Measurements from ENCODE around the gene NOS2.
A peak's percentile ranks its signal among the peaks of the same experiment; 100 is the strongest.
"Not testable (repeated sequence)": the region's sequence is repeated elsewhere in the genome, so short reads cannot be mapped to it uniquely, and the experiment has no call there.

Gene NOS2

GRCh38 chr17:27752831-27753619, 47.3 kb downstream of the NOS2 start:
- H3K36me3 ChIP-seq (ENCODE audit: insufficient read depth, low read length); H4K20me1 ChIP-seq (ENCODE audit: insufficient read depth, low read length); H3K4me2 ChIP-seq (ENCODE audit: low read length); H3K4me3 ChIP-seq (ENCODE audit: low read depth, low read length, poor library complexity, severe bottlenecking); H3K79me2 ChIP-seq (ENCODE audit: insufficient read depth, low read length); H3K27ac ChIP-seq (ENCODE audit: low read depth, low read length, poor library complexity, severe bottlenecking); H2AFZ ChIP-seq (ENCODE audit: low read length); H3K4me1 ChIP-seq (ENCODE audit: insufficient read depth, low read length, severe bottlenecking); H3F3A ChIP-seq (ENCODE audit: insufficient read depth, low read length); H3K9ac ChIP-seq (ENCODE audit: low read length); H3K9me3 ChIP-seq (ENCODE audit: low read length); H3K9me2 ChIP-seq (ENCODE audit: low read depth, low read length); H3K27me3 ChIP-seq (ENCODE audit: insufficient read depth, low read length): not testable (repeated sequence)
- peak; percentile 16; the same call in 1 of the 2 replicates for TF ChIP-seq CTCF (IDR thresholded peaks at IDR 0.05; ENCODE audit: low read length)

- no peaks in the 10 kb centered on the region for H3K9me2 ChIP-seq (ENCODE audit: low read depth, low read length)
- no peak overlapping the region for H3K4me2 ChIP-seq (ENCODE audit: low read length)
- no peak overlapping the region for H3K27ac ChIP-seq (ENCODE audit: low read depth, low read length, poor library complexity, severe bottlenecking)
- TF ChIP-seq CTCF (IDR thresholded peaks at IDR 0.05; ENCODE audit: low read length), result no peak
- no peaks in the 10 kb centered on the region for H3K36me3 ChIP-seq (ENCODE audit: insufficient read depth, low read length)
- H3K9ac ChIP-seq (ENCODE audit: low read length), result no peak overlapping the region
- H3K4me3 ChIP-seq (ENCODE audit: low read depth, low read length, poor library complexity, severe bottlenecking), result no peak overlapping the region
- H2AFZ ChIP-seq (ENCODE audit: low read length), result no peak overlapping the region
- H4K20me1 ChIP-seq (ENCODE audit: insufficient read depth, low read length), result no peaks in the 10 kb centered on the region
- no peaks in the 10 kb centered on the region for H3K79me2 ChIP-seq (ENCODE audit: insufficient read depth, low read length)
- H3K9me3 ChIP-seq (ENCODE audit: low read length), result no peaks in the 10 kb centered on the region
- H3K4me1 ChIP-seq (ENCODE audit: insufficient read depth, low read length, severe bottlenecking), result no peaks in the 10 kb centered on the region
- no peaks in the 10 kb centered on the region for H3K27me3 ChIP-seq (ENCODE audit: insufficient read depth, low read length)
- H3F3A ChIP-seq (ENCODE audit: insufficient read depth, low read length), result no peaks in the 10 kb centered on the region
Measured at GRCh38 chr17:27751622-27752490, 48.5 kb downstream of the NOS2 start.

GRCh38 chr17:27751166-27751565, 49.2 kb downstream of the NOS2 start:
- H3K27me3 ChIP-seq (ENCODE audit: insufficient read depth, low read length), result no peaks in the 10 kb centered on the region
- H3K36me3 ChIP-seq (ENCODE audit: insufficient read depth, low read length), result no peaks in the 10 kb centered on the region
- no peaks in the 10 kb centered on the region for H4K20me1 ChIP-seq (ENCODE audit: insufficient read depth, low read length)
- no peak for TF ChIP-seq CTCF (IDR thresholded peaks at IDR 0.05; ENCODE audit: low read length)
- no peak for TF ChIP-seq EZH2 (IDR thresholded peaks at IDR 0.05; ENCODE audit: borderline replicate concordance, low read length)
- no peak overlapping the region for H3K9ac ChIP-seq (ENCODE audit: low read length)
- H3K79me2 ChIP-seq (ENCODE audit: insufficient read depth, low read length), result no peaks in the 10 kb centered on the region
- no peaks in the 10 kb centered on the region for H3K4me1 ChIP-seq (ENCODE audit: insufficient read depth, low read length, severe bottlenecking)
- no peak overlapping the region for H2AFZ ChIP-seq (ENCODE audit: low read length)
- H3F3A ChIP-seq (ENCODE audit: insufficient read depth, low read length), result no peaks in the 10 kb centered on the region
- no peak overlapping the region for H3K4me3 ChIP-seq (ENCODE audit: low read depth, low read length, poor library complexity, severe bottlenecking)
- H3K9me3 ChIP-seq (ENCODE audit: low read length), result no peaks in the 10 kb centered on the region
- no peak overlapping the region for H3K27ac ChIP-seq (ENCODE audit: low read depth, low read length, poor library complexity, severe bottlenecking)
- no peaks in the 10 kb centered on the region for H3K9me2 ChIP-seq (ENCODE audit: low read depth, low read length)
- no peak overlapping the region for H3K4me2 ChIP-seq (ENCODE audit: low read length)

- not testable (repeated sequence) for H3F3A ChIP-seq (ENCODE audit: insufficient read depth, low read length); H3K9me2 ChIP-seq (ENCODE audit: low read depth, low read length); H4K20me1 ChIP-seq (ENCODE audit: insufficient read depth, low read length); H3K4me2 ChIP-seq (ENCODE audit: low read length); H2AFZ ChIP-seq (ENCODE audit: low read length); H3K27me3 ChIP-seq (ENCODE audit: insufficient read depth, low read length); H3K27ac ChIP-seq (ENCODE audit: low read depth, low read length, poor library complexity, severe bottlenecking); H3K9me3 ChIP-seq (ENCODE audit: low read length); H3K4me1 ChIP-seq (ENCODE audit: insufficient read depth, low read length, severe bottlenecking); H3K79me2 ChIP-seq (ENCODE audit: insufficient read depth, low read length); H3K36me3 ChIP-seq (ENCODE audit: insufficient read depth, low read length); H3K4me3 ChIP-seq (ENCODE audit: low read depth, low read length, poor library complexity, severe bottlenecking); H3K9ac ChIP-seq (ENCODE audit: low read length)
Measured at GRCh38 chr17:27749562-27750150, 50.7 kb downstream of the NOS2 start.
